Ishikawa (cell line): Measurements from ENCODE around the gene MYB.

Source experiments
- CREB1 ChIP-seq: IDR thresholded peaks from 2 replicates; pipeline ENCODE4 v1.6.1; 2012; ENCODE audit warnings: low read depth
- EP300 ChIP-seq: IDR thresholded peaks from 2 replicates; pipeline ENCODE4 v1.6.1; 2012; ENCODE audit warnings: borderline replicate concordance
- RAD21 ChIP-seq: IDR thresholded peaks from 2 replicates; pipeline ENCODE4 v1.6.1; 2012; ENCODE audit warnings: low read depth
- REST ChIP-seq: IDR thresholded peaks from 2 replicates; pipeline ENCODE4 v1.6.1; 2012; ENCODE audit warnings: low read depth, mild to moderate bottlenecking
- TAF1 ChIP-seq: IDR thresholded peaks from 2 replicates; pipeline ENCODE4 v1.6.1; 2012; ENCODE audit warnings: low read depth, mild to moderate bottlenecking
- TCF12 ChIP-seq: IDR thresholded peaks from 2 replicates; pipeline ENCODE4 v1.6.1; 2012; ENCODE audit warnings: low read depth
- YY1 ChIP-seq: IDR thresholded peaks from 2 replicates; pipeline ENCODE4 v1.6.1; 2012; ENCODE audit warnings: low read depth
- TF ChIP-seq, protein P1 (sequence below): IDR thresholded peaks from 2 replicates; pipeline ENCODE4 v1.6.1; 2012

DNA sequence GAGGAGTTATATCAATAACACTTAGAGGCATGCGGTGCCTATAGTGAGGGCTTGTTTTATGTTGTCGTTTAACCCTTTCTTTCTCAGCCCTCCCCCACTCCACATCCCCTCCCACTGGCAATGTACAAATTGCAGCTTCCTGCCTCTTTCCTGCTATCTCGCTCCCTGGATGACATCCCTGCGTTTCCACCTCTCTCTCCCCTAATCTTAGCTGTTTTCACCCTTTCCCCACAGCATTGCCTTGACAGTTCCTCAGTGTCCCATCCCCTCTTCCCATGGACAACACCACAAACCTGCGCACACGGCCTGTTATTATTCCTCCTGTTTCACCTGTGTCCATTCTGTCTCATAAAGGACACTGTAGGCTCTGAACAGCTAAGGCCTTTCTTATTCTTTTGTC, 34.5 kb downstream of the MYB start:
- TF ChIP-seq EP300 (no peak), TCF12 (no peak), CREB1 (no peak), YY1 (no peak), RAD21 (no peak), TAF1 (no peak), REST (no peak)
- TF ChIP-seq, protein P1, sequence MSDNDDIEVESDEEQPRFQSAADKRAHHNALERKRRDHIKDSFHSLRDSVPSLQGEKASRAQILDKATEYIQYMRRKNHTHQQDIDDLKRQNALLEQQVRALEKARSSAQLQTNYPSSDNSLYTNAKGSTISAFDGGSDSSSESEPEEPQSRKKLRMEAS = no peak
